GM12874 (cell line): ENCODE results near the gene RAB13.

Source experiments
- CTCF ChIP-seq: IDR thresholded peaks from 2 replicates; pipeline ENCODE4 v1.5.1; 2011; ENCODE audit warnings: low read depth, mild to moderate bottlenecking, control low read depth, low read length, moderate library complexity; ENCODE audit not compliant: insufficient read depth

The RAB13 gene

DNA sequence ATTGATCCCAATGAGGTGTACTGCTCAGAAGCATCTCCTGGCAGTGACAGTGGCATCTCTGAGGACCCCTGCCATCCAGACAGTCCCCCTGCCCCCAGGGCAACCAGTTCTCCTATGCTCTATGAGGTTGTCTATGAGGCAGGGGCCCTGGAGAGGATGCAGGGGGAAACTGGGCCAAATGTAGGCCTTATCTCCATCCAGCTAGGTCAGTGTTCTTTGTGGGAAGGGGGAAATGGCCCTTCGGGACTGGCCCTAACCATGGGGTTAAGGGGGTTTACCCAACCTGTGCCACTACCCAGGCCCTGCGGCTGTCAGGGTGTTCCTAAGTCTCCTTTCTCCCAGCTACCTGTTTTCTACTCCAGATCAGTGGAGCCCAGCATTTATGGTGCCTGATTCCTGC lies 17.2 kb downstream of the RAB13 start:
- TF ChIP-seq CTCF = no peak

- no peak for TF ChIP-seq CTCF
Observed at GRCh38 chr1:153968408-153968807, 17.7 kb downstream of the RAB13 start.

DNA sequence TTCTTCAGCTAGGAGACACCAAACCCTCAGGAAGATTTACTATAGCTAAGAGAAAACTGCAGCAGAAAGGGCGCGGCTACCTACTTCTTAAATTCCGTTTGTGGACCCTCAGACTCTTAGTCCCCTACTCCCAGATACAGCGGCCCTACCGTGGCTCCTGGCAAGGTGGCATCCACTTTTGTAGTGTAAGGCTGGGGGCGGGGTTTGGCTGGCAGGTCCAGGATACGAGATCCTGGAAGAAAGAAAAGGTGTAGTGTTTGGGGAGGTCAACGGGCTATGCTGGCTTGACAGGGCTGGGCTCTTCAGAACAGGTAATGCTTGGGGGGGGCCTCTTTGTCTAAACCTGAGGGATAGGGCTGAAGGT lies 18.2 kb downstream of the RAB13 start:
- TF ChIP-seq CTCF = no peak

GRCh38 chr1:153967107-153967999 lies 18.8 kb downstream of the RAB13 start, which contains the start of gene CREB3L4:
Gene CREB3L4 (plus strand): TSS chr1:153967902. CDS start chr1:153968526, 624 bp downstream.
- peak; percentile 50 for TF ChIP-seq CTCF

DNA sequence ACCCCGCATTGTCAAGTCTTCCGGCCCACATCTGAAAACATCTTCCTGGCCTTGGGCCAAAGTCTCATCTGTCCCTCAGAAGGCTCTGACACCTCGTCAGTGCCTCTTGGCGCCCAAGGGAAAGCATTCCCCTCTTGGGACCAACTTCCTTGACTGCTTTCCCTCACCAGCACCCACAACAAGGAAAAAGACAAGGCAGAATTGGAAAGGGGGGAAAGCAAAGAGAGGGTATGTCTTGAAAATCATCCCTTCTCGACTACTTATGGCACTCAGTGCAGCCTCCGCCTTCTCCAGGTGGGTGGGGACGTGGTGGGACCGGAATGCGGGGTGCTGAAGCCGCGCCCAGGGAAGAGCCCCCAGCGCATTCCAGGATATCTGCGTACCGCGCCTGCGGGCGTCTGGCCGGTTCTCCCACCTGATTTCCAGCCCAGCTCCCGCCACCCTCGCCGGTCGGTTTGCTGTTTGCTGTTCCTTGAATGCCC lies 22.2 kb downstream of the RAB13 start:
- TF ChIP-seq CTCF = no peak

GRCh38 chr1:153963030-153963849 lies 22.9 kb downstream of the RAB13 start, which contains the start of gene SLC39A1:
Gene SLC39A1 (minus strand): TSS chr1:153963537. CDS start chr1:153962715, 822 bp downstream.
- TF ChIP-seq CTCF = no peak
